ENCODE data around the gene ISG15.

DNA sequence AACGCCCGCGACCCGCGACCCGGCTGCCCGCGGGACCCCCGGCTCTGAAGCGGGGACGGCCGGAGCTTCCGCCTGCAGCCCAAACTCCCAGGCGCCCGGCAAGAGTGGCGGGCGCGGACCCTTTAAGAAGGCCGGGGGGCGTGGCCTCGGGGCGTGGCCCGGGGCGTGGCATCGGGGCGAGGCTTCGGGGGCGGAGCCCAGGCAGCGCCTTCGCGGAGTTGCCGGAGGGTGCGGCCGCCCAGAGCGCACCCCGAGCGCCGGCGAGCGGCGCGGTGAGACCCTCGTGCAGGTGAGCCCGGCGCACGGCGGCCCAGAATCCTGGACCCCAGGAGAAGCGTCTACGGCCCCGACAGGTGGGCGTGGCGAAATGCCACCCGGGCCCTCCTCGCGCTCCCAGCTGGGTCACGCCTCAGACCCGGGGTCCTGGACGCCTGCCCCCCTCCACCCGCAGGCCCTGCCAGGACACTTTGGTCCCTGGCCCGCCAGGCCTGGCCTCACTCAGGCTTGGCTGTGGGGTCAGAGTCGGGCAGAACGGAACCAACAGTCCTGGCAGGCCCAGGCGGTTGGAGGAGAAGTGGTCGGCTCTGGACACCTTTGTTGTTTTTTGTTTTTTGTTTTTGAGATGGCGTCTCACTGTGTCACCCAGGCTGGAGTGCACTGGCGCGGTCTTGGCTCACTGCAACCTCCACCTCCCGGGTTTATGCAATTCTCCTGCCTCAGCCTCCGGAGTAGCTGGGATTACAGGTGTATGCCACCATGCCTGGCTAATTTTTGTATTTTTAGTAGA, 46.4 kb downstream of the ISG15 start:
- no peak for TF ChIP-seq EZH2phosphoT487 (conservative IDR thresholded peaks at IDR 0.05; ENCODE audit: low read length)
- TF ChIP-seq, protein P1, sequence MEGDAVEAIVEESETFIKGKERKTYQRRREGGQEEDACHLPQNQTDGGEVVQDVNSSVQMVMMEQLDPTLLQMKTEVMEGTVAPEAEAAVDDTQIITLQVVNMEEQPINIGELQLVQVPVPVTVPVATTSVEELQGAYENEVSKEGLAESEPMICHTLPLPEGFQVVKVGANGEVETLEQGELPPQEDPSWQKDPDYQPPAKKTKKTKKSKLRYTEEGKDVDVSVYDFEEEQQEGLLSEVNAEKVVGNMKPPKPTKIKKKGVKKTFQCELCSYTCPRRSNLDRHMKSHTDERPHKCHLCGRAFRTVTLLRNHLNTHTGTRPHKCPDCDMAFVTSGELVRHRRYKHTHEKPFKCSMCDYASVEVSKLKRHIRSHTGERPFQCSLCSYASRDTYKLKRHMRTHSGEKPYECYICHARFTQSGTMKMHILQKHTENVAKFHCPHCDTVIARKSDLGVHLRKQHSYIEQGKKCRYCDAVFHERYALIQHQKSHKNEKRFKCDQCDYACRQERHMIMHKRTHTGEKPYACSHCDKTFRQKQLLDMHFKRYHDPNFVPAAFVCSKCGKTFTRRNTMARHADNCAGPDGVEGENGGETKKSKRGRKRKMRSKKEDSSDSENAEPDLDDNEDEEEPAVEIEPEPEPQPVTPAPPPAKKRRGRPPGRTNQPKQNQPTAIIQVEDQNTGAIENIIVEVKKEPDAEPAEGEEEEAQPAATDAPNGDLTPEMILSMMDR (IDR thresholded peaks at IDR 0.05; ENCODE audit: insufficient read depth, low read length, poor library complexity, severe bottlenecking) = no peak

Data from SU-DHL-6 (cell line).